ENCODE data around the gene NSMCE1. TPM values are rescaled to one million over a fixed set of nuclear protein-coding genes. Genes with fewer than 3 reads are reported as not detected.

The NSMCE1 gene
- total RNA-seq, 1 experiment from 2014 or later = 45.7 TPM

- Histone ChIP-seq H3K4me1 (ENCODE audit: insufficient read depth, low read length, poor library complexity, severe bottlenecking) (no peaks in the 10 kb centered on the region), H3K36me3 (ENCODE audit: insufficient read depth, low read length, poor library complexity, severe bottlenecking) (no peaks in the 10 kb centered on the region), H3K27ac (ENCODE audit: low read depth, low read length, poor library complexity, severe bottlenecking) (no peak overlapping the region), H3K27me3 (replicated peaks; ENCODE audit: insufficient read depth, low read depth, low read length, poor library complexity) (no peaks in the 10 kb centered on the region), H3K4me3 (ENCODE audit: low read depth, low read length, poor library complexity, severe bottlenecking) (no peak overlapping the region), H3K9me3 (ENCODE audit: low read depth, low read length, poor library complexity, severe bottlenecking) (no peaks in the 10 kb centered on the region)
- intact Hi-C loops (cut with micrococcal nuclease; ENCODE audit: unreplicated experiment) = no loop called here
- BruUV-seq (replicated peaks) = no TSS peak
- DNase-seq (ENCODE audit: low spot score) = no peak
- ChIA-PET CTCF (no interaction called here), POLR2A (ENCODE audit: low non-redundant PET) (no interaction called here)
- TF ChIP-seq EZH2 (IDR thresholded peaks at IDR 0.05; ENCODE audit: borderline replicate concordance, low read depth, low read length, poor library complexity, severe bottlenecking) = no peak
- TF ChIP-seq CTCF (conservative IDR thresholded peaks at IDR 0.05; ENCODE audit: low read depth, low read length) = no peak
Measured at GRCh38 chr16:27316038-27316680, 47.6 kb upstream of the NSMCE1 start.

- Histone ChIP-seq H3K27ac (ENCODE audit: low read depth, low read length, poor library complexity, severe bottlenecking) (no peak overlapping the region), H3K4me3 (ENCODE audit: low read depth, low read length, poor library complexity, severe bottlenecking) (no peak overlapping the region), H3K27me3 (replicated peaks; ENCODE audit: insufficient read depth, low read depth, low read length, poor library complexity) (no peaks in the 10 kb centered on the region), H3K4me1 (ENCODE audit: insufficient read depth, low read length, poor library complexity, severe bottlenecking) (no peaks in the 10 kb centered on the region), H3K36me3 (ENCODE audit: insufficient read depth, low read length, poor library complexity, severe bottlenecking) (no peaks in the 10 kb centered on the region), H3K9me3 (ENCODE audit: low read depth, low read length, poor library complexity, severe bottlenecking) (no peaks in the 10 kb centered on the region)
- ChIA-PET CTCF (no interaction called here), POLR2A (ENCODE audit: low non-redundant PET) (no interaction called here)
- TF ChIP-seq EZH2 (IDR thresholded peaks at IDR 0.05; ENCODE audit: borderline replicate concordance, low read depth, low read length, poor library complexity, severe bottlenecking) (no peak), CTCF (conservative IDR thresholded peaks at IDR 0.05; ENCODE audit: low read depth, low read length) (no peak)
- no peak for DNase-seq (ENCODE audit: low spot score)
- BruUV-seq (replicated peaks) = no TSS peak
- intact Hi-C loops (cut with micrococcal nuclease; ENCODE audit: unreplicated experiment) = no loop called here
Measured at GRCh38 chr16:27315333-27316037, 46.9 kb upstream of the NSMCE1 start.

DNA sequence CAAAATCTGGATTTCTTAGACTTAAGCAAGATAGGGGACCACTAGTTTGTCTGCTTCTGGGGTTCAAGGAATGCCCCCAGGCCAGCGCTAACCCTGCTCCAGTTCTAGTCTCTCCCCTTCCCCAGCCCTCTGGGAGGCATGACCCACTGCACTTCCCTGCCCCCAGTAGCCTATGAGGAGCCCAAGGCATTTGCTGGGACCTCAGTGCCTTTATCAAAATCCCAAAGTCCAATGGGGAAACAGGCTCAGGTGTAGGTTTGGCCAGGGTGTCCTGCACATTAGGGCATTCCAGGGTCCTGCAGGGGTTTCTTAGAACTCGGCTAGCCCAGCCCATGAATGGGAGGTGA is 46.4 kb upstream of the NSMCE1 start:
- Histone ChIP-seq H3K27me3 (replicated peaks; ENCODE audit: insufficient read depth, low read depth, low read length, poor library complexity) (no peaks in the 10 kb centered on the region), H3K36me3 (ENCODE audit: insufficient read depth, low read length, poor library complexity, severe bottlenecking) (no peaks in the 10 kb centered on the region), H3K4me1 (ENCODE audit: insufficient read depth, low read length, poor library complexity, severe bottlenecking) (no peaks in the 10 kb centered on the region), H3K9me3 (ENCODE audit: low read depth, low read length, poor library complexity, severe bottlenecking) (no peaks in the 10 kb centered on the region), H3K4me3 (ENCODE audit: low read depth, low read length, poor library complexity, severe bottlenecking) (no peak overlapping the region), H3K27ac (ENCODE audit: low read depth, low read length, poor library complexity, severe bottlenecking) (no peak overlapping the region)
- DNase-seq (ENCODE audit: low spot score) = no peak
- POLR2A ChIA-PET (ENCODE audit: low non-redundant PET) = no interaction called here
- TF ChIP-seq EZH2 (IDR thresholded peaks at IDR 0.05; ENCODE audit: borderline replicate concordance, low read depth, low read length, poor library complexity, severe bottlenecking) (no peak), CTCF (conservative IDR thresholded peaks at IDR 0.05; ENCODE audit: low read depth, low read length) (no peak)
- CTCF ChIA-PET = no interaction called here
- intact Hi-C loops (cut with micrococcal nuclease; ENCODE audit: unreplicated experiment) = no loop called here
- BruUV-seq (replicated peaks) = no TSS peak

Measured in A673 (cell line).